Measurements from ENCODE around the gene DNER.

DNA sequence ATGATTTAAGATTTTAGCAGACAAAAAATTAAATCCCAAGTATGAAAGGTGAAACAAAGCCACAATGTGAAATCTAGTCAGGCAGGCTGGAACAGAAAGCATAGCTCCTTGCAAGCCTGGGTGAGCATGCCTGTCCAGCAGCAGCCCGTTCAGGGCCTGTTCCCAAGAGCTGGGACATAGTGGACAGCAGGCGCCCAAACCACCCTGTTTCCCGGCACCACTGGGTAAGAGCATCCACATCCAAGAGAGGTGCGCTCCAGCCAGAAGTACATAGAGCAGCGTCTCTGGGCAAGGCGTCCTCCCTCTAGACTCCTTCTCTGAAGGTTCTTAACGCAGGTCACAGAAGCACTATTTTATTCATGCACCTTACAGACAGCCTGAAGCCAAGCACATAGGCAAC, 80.8 kb downstream of the DNER start:
- TF ChIP-seq, protein P1, sequence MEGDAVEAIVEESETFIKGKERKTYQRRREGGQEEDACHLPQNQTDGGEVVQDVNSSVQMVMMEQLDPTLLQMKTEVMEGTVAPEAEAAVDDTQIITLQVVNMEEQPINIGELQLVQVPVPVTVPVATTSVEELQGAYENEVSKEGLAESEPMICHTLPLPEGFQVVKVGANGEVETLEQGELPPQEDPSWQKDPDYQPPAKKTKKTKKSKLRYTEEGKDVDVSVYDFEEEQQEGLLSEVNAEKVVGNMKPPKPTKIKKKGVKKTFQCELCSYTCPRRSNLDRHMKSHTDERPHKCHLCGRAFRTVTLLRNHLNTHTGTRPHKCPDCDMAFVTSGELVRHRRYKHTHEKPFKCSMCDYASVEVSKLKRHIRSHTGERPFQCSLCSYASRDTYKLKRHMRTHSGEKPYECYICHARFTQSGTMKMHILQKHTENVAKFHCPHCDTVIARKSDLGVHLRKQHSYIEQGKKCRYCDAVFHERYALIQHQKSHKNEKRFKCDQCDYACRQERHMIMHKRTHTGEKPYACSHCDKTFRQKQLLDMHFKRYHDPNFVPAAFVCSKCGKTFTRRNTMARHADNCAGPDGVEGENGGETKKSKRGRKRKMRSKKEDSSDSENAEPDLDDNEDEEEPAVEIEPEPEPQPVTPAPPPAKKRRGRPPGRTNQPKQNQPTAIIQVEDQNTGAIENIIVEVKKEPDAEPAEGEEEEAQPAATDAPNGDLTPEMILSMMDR (IDR thresholded peaks at IDR 0.05; ENCODE audit: low read length), result no peak
- no peak for TF ChIP-seq EZH2 (IDR thresholded peaks at IDR 0.05; ENCODE audit: borderline replicate concordance, low read length)
